GM21367 (cell line): ENCODE results near the gene NFAM1.

ENCODE experiments used
- ATAC-seq: cut with Tn5 transposase; IDR thresholded peaks from one replicate; pipeline ENCODE4 v1.9.1; 2021; ENCODE audit not compliant: unreplicated experiment

NFAM1 gene

GRCh38 chr22:42416671-42417230 is 15.5 kb downstream of the NFAM1 start:
- ATAC-seq: no peak

GRCh38 chr22:42414565-42415303 is 17.5 kb downstream of the NFAM1 start:
- ATAC-seq: no peak

- no peak for ATAC-seq
These were observed 18.2 kb downstream of the NFAM1 start for GRCh38 chr22:42414021-42414420.

- no peak for ATAC-seq
These were observed 19.4 kb downstream of the NFAM1 start for GRCh38 chr22:42412744-42413333.

GRCh38 chr22:42410708-42411107 is 21.5 kb downstream of the NFAM1 start:
- ATAC-seq: no peak

- ATAC-seq: no peak
These were observed 23.2 kb downstream of the NFAM1 start for GRCh38 chr22:42408810-42409529.

- no peak for ATAC-seq
These were observed 23.9 kb downstream of the NFAM1 start for GRCh38 chr22:42408276-42408675.

- no peak for ATAC-seq
These were observed 27.9 kb downstream of the NFAM1 start for GRCh38 chr22:42404266-42404665.

- no peak for ATAC-seq
These were observed 30.5 kb downstream of the NFAM1 start for GRCh38 chr22:42401535-42402334.

- ATAC-seq: no peak
These were observed 31.2 kb downstream of the NFAM1 start for GRCh38 chr22:42400811-42401534.

- no peak for ATAC-seq
These were observed 32.6 kb downstream of the NFAM1 start for GRCh38 chr22:42399315-42400271.

- no peak for ATAC-seq
These were observed 34.6 kb downstream of the NFAM1 start for GRCh38 chr22:42397332-42398249.

GRCh38 chr22:42396621-42397331 is 35.4 kb downstream of the NFAM1 start:
- no peak for ATAC-seq

- ATAC-seq: no peak
These were observed 43.1 kb downstream of the NFAM1 start for GRCh38 chr22:42389143-42389542.

GRCh38 chr22:42388130-42388797 is 43.9 kb downstream of the NFAM1 start:
- ATAC-seq: no peak

GRCh38 chr22:42387631-42388030 is 44.6 kb downstream of the NFAM1 start:
- no peak for ATAC-seq

GRCh38 chr22:42385696-42386095 is 46.5 kb downstream of the NFAM1 start:
- ATAC-seq: no peak
